Psoas muscle (tissue), 8 donors: ENCODE results near the gene TMEM44. TPM values are rescaled to one million over a fixed set of nuclear protein-coding genes. Genes with fewer than 3 reads are reported as not detected.
"Not testable (repeated sequence)": the region's sequence is repeated elsewhere in the genome, so short reads cannot be mapped to it uniquely, and the experiment has no call there.

ENCODE experiments used
- ATAC-seq, 4 donors: fragments of 200-7000 bp; cut with Tn5 transposase; one replicate each; pipeline ENCODE4 v1.9.1; 2020; ENCODE audit warnings: moderate library complexity in 3 of 4, mild to moderate bottlenecking in 2 of 4
- DNase-seq, 2 donors: peaks; one replicate each; pipeline ENCODE4 v3.0.0-alpha.2; 2020
- H3K27ac ChIP-seq: fragments of 200-600 bp; one replicate; pipeline ENCODE4 v1.8.0; 2022
- H3K27me3 ChIP-seq, 3 donors: fragments of 200-600 bp in 1 of 3; one replicate each; pipeline versions ENCODE4 v1.6.1 to v1.8.0; 2013 to 2022; ENCODE audit warnings: low read length in 2 of 3, mild to moderate bottlenecking in 2 of 3, moderate library complexity in 1 of 3; ENCODE audit not compliant: insufficient read depth in 3 of 3
- H3K36me3 ChIP-seq, 2 donors: fragments of 200-600 bp in 1 of 2; one replicate each; pipeline versions ENCODE4 v1.6.1 to v1.8.0; 2013 to 2022; ENCODE audit warnings: low read depth in 1 of 2, mild to moderate bottlenecking in 1 of 2, moderate library complexity in 1 of 2; ENCODE audit not compliant: insufficient read depth in 1 of 2
- H3K4me1 ChIP-seq: fragments of 200-600 bp; one replicate; pipeline ENCODE4 v1.8.0; 2022
- H3K4me3 ChIP-seq: fragments of 200-600 bp; one replicate; pipeline ENCODE4 v1.8.0; 2022; ENCODE audit warnings: mild to moderate bottlenecking
- H3K9me3 ChIP-seq: fragments of 200-600 bp; one replicate; pipeline ENCODE4 v1.8.0; 2022
- CTCF ChIP-seq: fragments of 200-600 bp; IDR thresholded peaks from one replicate; pipeline ENCODE4 v1.8.0; 2022; ENCODE audit warnings: antibody characterized with exemption
- WGBS, 3 donors: extraction: QIAGEN DNeasy Blood & Tissue Kit; methylation state at CpG; one replicate each; pipeline versions ENCODE4 v1.1.6 to v1.1.7; 2013; 5-methylcytosine and 5-hydroxymethylcytosine counted together
- intact Hi-C, 2 donors: fragments of 100-400 bp; cut with DNase I; formaldehyde crosslinking; loops; one replicate each; pipeline versions ENCODE4 v1.11.0 to v1.14.2; 2022
- polyA plus RNA-seq, 3 donors: library from polyadenylated mRNA; stranded (reverse); fragments of 200-250 nt; gene quantifications; one replicate each; pipeline ENCODE4 v1.2.3, GENCODE V29; 2013
- total RNA-seq, 4 donors: library from RNA; stranded (reverse); fragmentation: NEBNext Ultra II Directional in 2 of 4; extraction: Animal tissue kit (Norgen Biotek cat#: 25700) in 2 of 4; gene quantifications; one replicate each; pipeline versions ENCODE4 v1.2.1 to v1.2.4, GENCODE V29; 2021 to 2023
- donor health status: healthy with polysubstance abuse.
- donor health status: DM: no; HTN: no; CAD: no; lungs with moderate emphysema.
- donor health status: Bipolar disorder and iron deficiency.
- donor health status: healthy.
- donor health status: DM: yes; HTN: yes; CAD: no.
- donor health status: DM: no; HTN: no; CAD: no.
- donor health status: DM: no; HTN: no; CAD: no.
- donor health status: DM: yes; HTN: yes; CAD: no.

Gene TMEM44
- total and polyA plus RNA-seq, 7 donors, result 2.0 to 4.4 (median 3.1) TPM

DNA sequence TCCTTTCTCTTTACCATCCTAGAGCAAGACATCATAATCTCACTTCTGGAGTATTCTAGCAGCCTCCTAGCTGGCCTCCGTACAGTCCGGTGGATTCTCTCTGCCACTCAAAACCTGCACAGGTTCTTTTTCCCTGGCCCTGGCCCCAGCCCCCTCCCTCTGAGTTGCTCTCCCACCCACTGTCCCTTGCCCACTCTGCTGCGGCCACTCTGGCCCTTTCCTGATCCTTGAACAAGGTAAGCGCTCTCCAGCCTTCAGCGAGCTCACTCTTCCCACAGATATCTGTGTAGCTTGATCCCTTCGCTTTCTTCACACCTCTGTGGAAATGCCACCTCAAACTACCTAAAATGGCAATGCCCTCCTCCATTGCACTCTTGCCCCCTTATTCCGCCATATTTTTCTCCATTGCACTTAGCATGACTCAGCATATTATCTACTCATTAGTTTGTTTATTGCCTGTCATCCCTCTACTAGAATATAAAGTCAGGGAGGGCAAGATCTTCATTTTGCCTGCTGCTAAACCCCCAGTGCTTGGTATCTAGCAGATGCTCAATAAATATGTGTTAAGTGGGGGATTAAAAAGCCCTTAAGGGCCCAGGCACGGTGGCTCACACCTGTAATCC lies 80.8 kb downstream of the TMEM44 start:
- TF ChIP-seq CTCF, result no peak
- WGBS, 3 donors, result 90 to 92% (median 91%) methylated on average over 8 of the region's 8 CpGs
- no peaks in the 10 kb centered on the region for H3K4me1 ChIP-seq

GRCh38 chr3:194549853-194550252 lies 83.4 kb downstream of the TMEM44 start:
- no peak for ATAC-seq
- intact Hi-C loops, result no loop called here
- no peak for DNase-seq
- H3K9me3 ChIP-seq, result no peaks in the 10 kb centered on the region
- whole genome bisulfite sequencing, 3 donors, result 85 to 86% (median 85%) methylated on average over 9 of the region's 9 CpGs
- H3K4me1 ChIP-seq, result no peaks in the 10 kb centered on the region
- no peak overlapping the region for H3K27ac ChIP-seq
- H3K36me3 ChIP-seq, result no peaks in the 10 kb centered on the region
- H3K4me3 ChIP-seq, result no peak overlapping the region
- H3K27me3 ChIP-seq, result no peaks in the 10 kb centered on the region
- no peak for TF ChIP-seq CTCF

More for the DNA sequence above, 80.8 kb downstream of the TMEM44 start:
- intact Hi-C loops, result no loop called here
- no peak overlapping the region for H3K4me3 ChIP-seq
- no peaks in the 10 kb centered on the region for H3K9me3 ChIP-seq
- no peaks in the 10 kb centered on the region for H3K36me3 ChIP-seq
- DNase-seq (no peak), ATAC-seq (no peak)
- H3K27me3 ChIP-seq, result no peaks in the 10 kb centered on the region
- no peak overlapping the region for H3K27ac ChIP-seq

- H3K9me3 ChIP-seq, result no peaks in the 10 kb centered on the region
- intact Hi-C loops, result no loop called here
- WGBS, 3 donors, result 66 to 73% (median 72%) methylated on average over 16 of the region's 16 CpGs
- no peaks in the 10 kb centered on the region for H3K4me1 ChIP-seq
- no peaks in the 10 kb centered on the region for H3K27me3 ChIP-seq
- no peaks in the 10 kb centered on the region for H3K36me3 ChIP-seq
- H3K27ac ChIP-seq, result no peak overlapping the region
- no peak overlapping the region for H3K4me3 ChIP-seq
- no peak for TF ChIP-seq CTCF
- ATAC-seq (peak in 3 of 4 donors; percentile 19 to 48 (median 26)), DNase-seq (no peak)
Measured at GRCh38 chr3:194548346-194549321, 84.6 kb downstream of the TMEM44 start.

DNA sequence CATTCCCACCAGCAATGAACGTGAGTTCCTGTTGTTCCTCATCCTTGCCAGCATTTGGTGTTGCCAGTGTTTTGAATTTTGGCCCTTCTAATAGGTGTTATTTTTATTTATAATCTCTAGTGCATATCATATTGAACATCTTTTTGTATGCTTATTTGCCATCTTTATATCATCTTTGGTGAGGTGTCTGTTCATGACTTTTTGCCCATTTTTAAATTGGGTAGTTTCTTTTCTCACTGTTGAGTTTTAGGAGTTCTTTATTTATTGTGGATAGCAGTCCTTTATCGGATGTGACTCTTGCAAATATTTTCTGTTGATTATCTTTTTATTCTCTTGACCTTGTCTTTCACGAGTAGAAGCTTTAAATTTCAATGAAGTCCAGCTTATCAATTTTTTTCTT lies 86.2 kb downstream of the TMEM44 start:
- 57 to 77% (median 72%) methylated on average over 3 of the region's 3 CpGs for WGBS, 3 donors
- no peak for TF ChIP-seq CTCF
- no peak overlapping the region for H3K27ac ChIP-seq
- H3K27me3 ChIP-seq, result no peaks in the 10 kb centered on the region
- DNase-seq, result no peak
- ATAC-seq, result no peak
- no peak overlapping the region for H3K4me3 ChIP-seq
- H3K9me3 ChIP-seq, result no peaks in the 10 kb centered on the region
- no peaks in the 10 kb centered on the region for H3K4me1 ChIP-seq
- intact Hi-C loops, result no loop called here
- H3K36me3 ChIP-seq, result no peaks in the 10 kb centered on the region

DNA sequence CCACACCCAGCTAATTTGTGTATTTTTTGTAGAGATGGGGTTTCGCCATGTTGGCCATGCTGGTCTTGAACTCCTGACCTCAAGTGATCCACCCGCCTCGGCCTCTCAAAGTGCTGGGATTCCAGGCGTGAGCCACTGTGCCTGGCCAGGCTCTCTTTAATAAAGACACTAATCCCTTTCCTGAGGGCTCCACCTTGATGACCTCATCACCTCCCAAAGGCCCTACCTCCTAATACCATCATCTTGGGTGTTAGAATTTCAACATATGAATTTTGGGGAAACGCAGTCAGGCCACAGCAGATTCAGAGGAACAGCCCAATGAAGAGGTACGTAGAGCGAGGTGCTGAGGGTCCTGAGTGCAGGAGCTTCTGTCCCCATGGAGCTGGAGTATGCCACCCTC lies 87.7 kb downstream of the TMEM44 start:
- DNase-seq, intact Hi-C loops, H3K27ac ChIP-seq, H3K4me1 ChIP-seq, H3K4me3 ChIP-seq, H3K36me3 ChIP-seq, H3K27me3 ChIP-seq, ATAC-seq, H3K9me3 ChIP-seq: not testable (repeated sequence)
- WGBS, 3 donors, result 92 to 95% (median 93%) methylated on average over 7 of the region's 7 CpGs
